H1 (cell line): ENCODE results near the gene GON4L. TPM values are rescaled to one million over a fixed set of nuclear protein-coding genes. Genes with fewer than 3 reads are reported as not detected.

Experiments
- CTCF ChIA-PET: fragments of 300-600 bp; sonication (Branson Sonifier 250); formaldehyde crosslinking; loops from one replicate; lab custom pipeline; 2021; ENCODE audit not compliant: partially characterized antibody; lab: Charles Lee
- POLR2A ChIA-PET: fragments of 300-600 bp; sonication (Branson Sonifier 250); formaldehyde crosslinking; loops from one replicate; lab custom pipeline; 2021; ENCODE audit warnings: inconsistent platforms; ENCODE audit not compliant: partially characterized antibody; lab: Charles Lee
- DNase-seq, 2 experiments: peaks; one replicate each; pipeline versions ENCODE4 v3.0.0 to v3.0.0-alpha.2; 2010 to 2022; ENCODE audit warnings: low spot score in 2 of 2, low read depth in 1 of 2, mixed read lengths in 1 of 2
- FAIRE-seq: peaks from 2 replicates; lab custom pipeline; 2011; peaks lifted over from hg19 to GRCh38; lab: Jason Lieb, UNC
- H2AFZ ChIP-seq: 2 replicates; pipeline ENCODE4 v1.8.1; 2012; ENCODE audit warnings: low read length, inconsistent platforms
- H2AK5ac ChIP-seq: 2 replicates; pipeline ENCODE4 v1.6.1; 2013; ENCODE audit warnings: low read depth, low read length
- H2BK120ac ChIP-seq: replicated peaks from 2 replicates; pipeline ENCODE3; 2013; ENCODE audit warnings: low read depth, low read length, inconsistent platforms
- H2BK12ac ChIP-seq: 2 replicates; pipeline ENCODE4 v1.6.1; 2013; ENCODE audit warnings: low read depth, low read length
- H2BK15ac ChIP-seq: 2 replicates; pipeline ENCODE4 v1.6.1; 2013; ENCODE audit warnings: low read length
- H2BK20ac ChIP-seq: 2 replicates; pipeline ENCODE4 v1.6.1; 2013; ENCODE audit warnings: low read length
- H2BK5ac ChIP-seq: 2 replicates; pipeline ENCODE4 v1.6.1; 2013; ENCODE audit warnings: low read depth, low read length
- H3K14ac ChIP-seq: 2 replicates; pipeline ENCODE4 v1.6.1; 2013; ENCODE audit warnings: inconsistent platforms; ENCODE audit not compliant: insufficient read length
- H3K18ac ChIP-seq: 2 replicates; pipeline ENCODE4 v1.6.1; 2013; ENCODE audit warnings: low read length; ENCODE audit errors: extremely low read depth
- H3K23ac ChIP-seq: 2 replicates; pipeline ENCODE4 v1.6.1; 2013; ENCODE audit warnings: inconsistent platforms; ENCODE audit not compliant: insufficient read length
- H3K23me2 ChIP-seq: 2 replicates; pipeline ENCODE4 v1.6.1; 2013; ENCODE audit warnings: low read depth, low read length
- H3K27ac ChIP-seq: 2 replicates; pipeline ENCODE4 v1.6.1; 2011; ENCODE audit warnings: low read depth, low read length, inconsistent platforms
- H3K27me3 ChIP-seq, 4 experiments: replicated peaks in 1 of 4; 1 replicate in 1 of 4; 2 replicates in 3 of 4; pipeline versions ENCODE4 v1.6.1 to v1.8.1; 2011 to 2013; ENCODE audit warnings: low read length in 3 of 4, mild to moderate bottlenecking in 3 of 4, inconsistent platforms in 2 of 4, mixed read lengths in 2 of 4, moderate library complexity in 1 of 4; ENCODE audit not compliant: control insufficient read depth in 3 of 4, insufficient read depth in 3 of 4; ENCODE audit errors: extremely low read depth in 1 of 4
- H3K36me3 ChIP-seq, 4 experiments: 2 replicates each; pipeline versions ENCODE4 v1.6.1 to v1.8.1; 2011 to 2013; ENCODE audit warnings: mild to moderate bottlenecking in 4 of 4, low read length in 3 of 4, moderate library complexity in 2 of 4, control low read depth in 1 of 4, inconsistent platforms in 1 of 4; ENCODE audit not compliant: insufficient read depth in 4 of 4, control insufficient read depth in 2 of 4
- H3K4ac ChIP-seq: replicated peaks from 2 replicates; pipeline ENCODE3; 2013; ENCODE audit warnings: low read length, low read depth, mixed read lengths, inconsistent platforms; ENCODE audit not compliant: insufficient read length
- H3K4me1 ChIP-seq, 4 experiments: replicated peaks in 1 of 4; 1 replicate in 1 of 4; 2 replicates in 3 of 4; pipeline versions ENCODE4 v1.6.1 to v1.8.1; 2011 to 2013; ENCODE audit warnings: low read length in 3 of 4, inconsistent platforms in 2 of 4, mixed read lengths in 1 of 4; ENCODE audit not compliant: insufficient read depth in 4 of 4, control insufficient read depth in 3 of 4
- H3K4me2 ChIP-seq, 2 experiments: 2 replicates each; pipeline versions ENCODE4 v1.6.1 to v1.8.1; 2011 to 2013; ENCODE audit warnings: low read depth in 2 of 2, low read length in 2 of 2, control low read depth in 1 of 2, inconsistent platforms in 1 of 2, mild to moderate bottlenecking in 1 of 2; ENCODE audit not compliant: insufficient read depth in 1 of 2
- H3K4me3 ChIP-seq, 4 experiments: fragments of 200-600, 300-600 bp in 1 of 4; sonication (generic), shearing (Covaris generic), sonication (Bioruptor Twin) in 1 of 4; 2 replicates each; pipeline versions ENCODE4 v1.5.1 to v1.8.1; 2011 to 2016; ENCODE audit warnings: low read length in 4 of 4, low read depth in 3 of 4, control low read depth in 2 of 4, inconsistent platforms in 2 of 4, mild to moderate bottlenecking in 2 of 4, mixed read lengths in 1 of 4, moderate library complexity in 1 of 4; ENCODE audit not compliant: insufficient read depth in 2 of 4; ENCODE audit errors: extremely low read depth in 1 of 4
- H3K56ac ChIP-seq: replicated peaks from 2 replicates; pipeline ENCODE3; 2013; ENCODE audit warnings: low read depth, mild to moderate bottlenecking, mixed read lengths, low read length, inconsistent platforms; ENCODE audit not compliant: insufficient read length
- H3K79me1 ChIP-seq: 2 replicates; pipeline ENCODE4 v1.6.1; 2013; ENCODE audit warnings: low read depth, low read length, control low read depth
- H3K79me2 ChIP-seq, 2 experiments: 2 replicates each; pipeline versions ENCODE4 v1.6.1 to v1.8.1; 2012 to 2013; ENCODE audit warnings: low read length in 2 of 2, mild to moderate bottlenecking in 2 of 2, inconsistent platforms in 1 of 2; ENCODE audit not compliant: insufficient read depth in 2 of 2, control insufficient read depth in 1 of 2
- H3K9ac ChIP-seq, 4 experiments: replicated peaks in 1 of 4; 1 replicate in 1 of 4; 2 replicates in 3 of 4; pipeline versions ENCODE4 v1.6.1 to v1.8.1; 2011 to 2013; ENCODE audit warnings: low read depth in 3 of 4, low read length in 3 of 4, control low read depth in 2 of 4, mild to moderate bottlenecking in 2 of 4, moderate library complexity in 2 of 4, inconsistent platforms in 1 of 4; ENCODE audit errors: extremely low read depth in 1 of 4
- H3K9me3 ChIP-seq, 2 experiments: 2 replicates each; pipeline versions ENCODE4 v1.6.1 to v1.8.1; 2012 to 2013; ENCODE audit warnings: mild to moderate bottlenecking in 2 of 2, moderate library complexity in 2 of 2, control low read depth in 1 of 2, inconsistent platforms in 1 of 2, low read depth in 1 of 2, low read length in 1 of 2, mixed read lengths in 1 of 2; ENCODE audit not compliant: insufficient read depth in 2 of 2
- H4K20me1 ChIP-seq, 2 experiments: replicated peaks in 1 of 2; 2 replicates each; pipeline versions ENCODE3 to v1.8.1; 2011 to 2013; ENCODE audit warnings: inconsistent platforms in 2 of 2, low read length in 2 of 2, mild to moderate bottlenecking in 1 of 2; ENCODE audit not compliant: insufficient read depth in 2 of 2, control insufficient read depth in 1 of 2
- H4K5ac ChIP-seq: 2 replicates; pipeline ENCODE4 v1.6.1; 2013; ENCODE audit warnings: low read length, low read depth, mixed read lengths, inconsistent platforms; ENCODE audit not compliant: insufficient read length
- H4K8ac ChIP-seq: 2 replicates; pipeline ENCODE4 v1.8.0; 2013; ENCODE audit warnings: mild to moderate bottlenecking, moderate library complexity, low read length, inconsistent platforms; ENCODE audit not compliant: insufficient read depth; ENCODE audit errors: extremely low read depth
- H4K91ac ChIP-seq: replicated peaks from 2 replicates; pipeline ENCODE3; 2013; ENCODE audit warnings: low read length, mixed read lengths, inconsistent platforms; ENCODE audit not compliant: insufficient read length
- CREB1 ChIP-seq: IDR thresholded peaks from 2 replicates; pipeline ENCODE4 v1.6.1; 2012; ENCODE audit warnings: inconsistent platforms
- GTF2F1 ChIP-seq: IDR thresholded peaks from 2 replicates; pipeline ENCODE4 v1.6.1; 2012; ENCODE audit warnings: low read depth, low read length, improper control_type of control experiment, borderline replicate concordance
- KDM1A ChIP-seq: fragments of 200-600, 300-600 bp; sonication (generic); IDR thresholded peaks from 2 replicates; pipeline ENCODE4 v1.7.1; 2016; ENCODE audit warnings: mild to moderate bottlenecking, low read length, borderline replicate concordance
- TCF12 ChIP-seq: IDR thresholded peaks from 2 replicates; pipeline ENCODE4 v1.6.1; 2011; ENCODE audit warnings: low read depth, mild to moderate bottlenecking, low read length
- WGBS, 2 experiments: shearing (Covaris generic) in 1 of 2; methylation state at CpG; one replicate each; pipeline versions ENCODE4 v1.1.6 to v1.1.7; 2013 to 2015; ENCODE audit warnings: low lambda C conversion rate in 2 of 2, mixed read lengths in 2 of 2, inconsistent platforms in 1 of 2, low coverage in 1 of 2, missing lambda C conversion rate in 1 of 2; ENCODE audit not compliant: insufficient replicate concordance in 2 of 2, insufficient coverage in 1 of 2, insufficient read length in 1 of 2; ENCODE audit errors: extremely low coverage in 1 of 2, missing lambda C conversion rate in 1 of 2; 5-methylcytosine and 5-hydroxymethylcytosine counted together
- polyA plus RNA-seq, 7 experiments: library from polyadenylated mRNA; depleted of rRNA in 3 of 7; stranded (reverse) in 5 of 7; unstranded in 2 of 7; fragments of >200 nt in 5 of 7; fragments of 200-250 nt in 2 of 7; gene quantifications; 1 replicate in 5 of 7; 2 replicates in 1 of 7; 4 replicates in 1 of 7; pipeline versions ENCODE4 v1.2.1 to v1.2.3, GENCODE V29; 2011 to 2013; ENCODE audit warnings: missing spikeins in 2 of 7, mixed read lengths in 2 of 7
- total RNA-seq: library from RNA; stranded (reverse); fragmentation: NEBNext Ultra II Directional; extraction: Animal tissue kit (Norgen Biotek cat#: 25700); gene quantifications from 2 replicates; pipeline ENCODE4 v1.2.1, GENCODE V29; 2021

The GON4L gene
- total and polyA plus RNA-seq, 2 of the 8 experiments (the other 6 are each of a cell fraction or from before 2014, with no cell fraction given): 26.2 to 52.1 TPM

- Histone ChIP-seq H4K91ac (no peak overlapping the region), H3K14ac (no peak overlapping the region), H3K4me3 (no peak overlapping the region), H3K23ac (no peak overlapping the region), H3K27me3 (no peaks in the 10 kb centered on the region), H2BK12ac (no peak overlapping the region), H2BK15ac (no peak overlapping the region), H3K56ac (no peak overlapping the region), H3K79me2 (peaks cover 0 to 27% of the 10 kb centered on the region in 2 experiments; a peak in 2 of 4 replicates), H3K36me3 (peaks cover 0 to 2% (median 0%) of the 10 kb centered on the region in 4 experiments; a peak in 2 of 8 replicates), H3K4me1 (no peaks in the 10 kb centered on the region), H2AK5ac (no peak overlapping the region), H3K4me2 (no peak overlapping the region), H3K79me1 (peaks cover 6% of the 10 kb centered on the region), H2BK5ac (no peak overlapping the region), H4K8ac (no peak overlapping the region), H3K9ac (no peak overlapping the region), H4K5ac (no peak overlapping the region), H3K9me3 (no peaks in the 10 kb centered on the region; a peak in 1 of 4 replicates), H4K20me1 (no peaks in the 10 kb centered on the region), H3K23me2 (no peaks in the 10 kb centered on the region; the same call in 1 of the 2 replicates), H2BK20ac (no peak overlapping the region), H3K4ac (no peak overlapping the region), H3K18ac (no peak overlapping the region), H3K27ac (no peak overlapping the region), H2AFZ (no peak overlapping the region), H2BK120ac (no peak overlapping the region)
- DNase-seq: no peak
- POLR2A ChIA-PET: no interaction called here
- TF ChIP-seq KDM1A: no peak
- no peak for TF ChIP-seq CREB1
- TF ChIP-seq GTF2F1: no peak
- TF ChIP-seq TCF12: no peak
- FAIRE-seq: no peak
- CTCF ChIA-PET: no interaction called here
- 89% methylated on average over 6 of the region's 6 CpGs; no CpG with 5 or more reads in 1 of the 2 experiments for WGBS, 2 experiments
Observed at GRCh38 chr1:155835548-155835947, 21.5 kb downstream of the GON4L start.
